A549 (cell line): ENCODE measurements around the gene MLXIP.

Source experiments
- BHLHE40 ChIP-seq: IDR thresholded peaks from 2 replicates; pipeline ENCODE4 v1.6.1; 2012; ENCODE audit warnings: low read depth, low read length, inconsistent platforms
- CTCF ChIP-seq: fragments of >200 bp; sonication (Bioruptor Twin); formaldehyde crosslinking; IDR thresholded peaks from 3 replicates; pipeline ENCODE4 v1.5.1; 2016
- E2F6 ChIP-seq: IDR thresholded peaks from 2 replicates; pipeline ENCODE4 v1.6.1; 2012; ENCODE audit warnings: low read depth, borderline replicate concordance
- EHF ChIP-seq: fragments of 250-450 bp; sonication (Bioruptor Pico); IDR thresholded peaks from 2 replicates; pipeline ENCODE4 v1.5.0; 2020; ENCODE audit warnings: mild to moderate bottlenecking
- FOSL2 ChIP-seq, 2 experiments: fragments of 450-650 bp in 1 of 2; fragments of >200 bp in 1 of 2; sonication (Bioruptor Twin) in 1 of 2; formaldehyde crosslinking; IDR thresholded peaks; 2 replicates each; pipeline versions ENCODE4 v1.5.0 to v1.6.1; 2016 to 2020; ENCODE audit warnings: mild to moderate bottlenecking in 1 of 2, moderate library complexity in 1 of 2
- HES2 ChIP-seq: fragments of >200 bp; sonication (Bioruptor Twin); formaldehyde crosslinking; IDR thresholded peaks from 2 replicates; pipeline ENCODE4 v1.6.1; 2016
- JUN ChIP-seq, 2 experiments: fragments of >200 bp; sonication (Bioruptor Twin); formaldehyde crosslinking; IDR thresholded peaks; 2 replicates in 1 of 2; 3 replicates in 1 of 2; pipeline ENCODE4 v1.6.1; 2016 to 2017
- MAX ChIP-seq: IDR thresholded peaks from 2 replicates; pipeline ENCODE4 v1.6.1; 2012
- MYC ChIP-seq: IDR thresholded peaks from 2 replicates; pipeline ENCODE4 v1.6.1; 2012; ENCODE audit warnings: mild to moderate bottlenecking, inconsistent platforms, low read length, improper control_type of control experiment, borderline replicate concordance
- PHF8 ChIP-seq: fragments of 200-600 bp; sonication (generic); IDR thresholded peaks from 2 replicates; pipeline ENCODE4 v1.6.1; 2016; ENCODE audit warnings: low read depth, mild to moderate bottlenecking, antibody characterized with exemption, moderate library complexity, borderline replicate concordance
- POLR2A ChIP-seq: IDR thresholded peaks from 2 replicates; pipeline ENCODE4 v1.6.1; 2012; ENCODE audit warnings: mild to moderate bottlenecking, low read length
- RAD21 ChIP-seq, 2 experiments: fragments of >200 bp in 1 of 2; sonication (Bioruptor Twin) in 1 of 2; formaldehyde crosslinking in 1 of 2; IDR thresholded peaks in 1 of 2; conservative IDR thresholded peaks in 1 of 2; 2 replicates in 1 of 2; 3 replicates in 1 of 2; pipeline ENCODE4 v1.6.1; 2012 to 2018; ENCODE audit warnings: inconsistent platforms in 1 of 2
- RFX5 ChIP-seq: fragments of 450-650 bp; IDR thresholded peaks from 2 replicates; pipeline ENCODE4 v1.7.1; 2014; ENCODE audit warnings: antibody characterized with exemption, mild to moderate bottlenecking, moderate library complexity

GRCh38 chr12:122036153-122036552 is 42.4 kb upstream of the MLXIP start:
- TF ChIP-seq PHF8 (no peak), BHLHE40 (no peak), CTCF (no peak), JUN (IDR thresholded peaks at IDR 0.05) (no peak), POLR2A (no peak), MAX (no peak), EHF (CRISPR knock-in tag) (no peak), HES2 (no peak), RFX5 (no peak), FOSL2 (IDR thresholded peaks at IDR 0.05) (no peak), FOSL2 (CRISPR knock-in tag; IDR thresholded peaks at IDR 0.05) (no peak), RAD21 (conservative IDR thresholded peaks at IDR 0.05 in 1 of 2, IDR thresholded peaks at IDR 0.05 in 1 of 2) (no peak), MYC (no peak), E2F6 (no peak)
